Activated CD8-positive, alpha-beta memory T cell treated with anti-CD3 and anti-CD28 coated beads, Interleukin-2, amount 50 U/mL, for 4 hours (primary cell): ENCODE results near the gene TTC28.
"Not testable (repeated sequence)": the region's sequence is repeated elsewhere in the genome, so short reads cannot be mapped to it uniquely, and the experiment has no call there.

Experiments used
- DNase-seq: peaks from one replicate; pipeline ENCODE4 v3.0.0-alpha.2; 2020

TTC28 gene

GRCh38 chr22:28220626-28221363 is 458.8 kb downstream of the TTC28 start:
- no peak for DNase-seq

- no peak for DNase-seq
Measured at GRCh38 chr22:28217277-28217676, 462.4 kb downstream of the TTC28 start.

- not testable (repeated sequence) for DNase-seq
Measured at GRCh38 chr22:28214750-28215149, 464.9 kb downstream of the TTC28 start.

GRCh38 chr22:28209457-28209856 is 470.2 kb downstream of the TTC28 start:
- DNase-seq, result not testable (repeated sequence)

GRCh38 chr22:28208787-28209186 is 470.9 kb downstream of the TTC28 start:
- no peak for DNase-seq

GRCh38 chr22:28208036-28208435 is 471.6 kb downstream of the TTC28 start:
- no peak for DNase-seq

- DNase-seq, result no peak
Measured at GRCh38 chr22:28207281-28208030, 472.2 kb downstream of the TTC28 start.

GRCh38 chr22:28205926-28206325 is 473.7 kb downstream of the TTC28 start:
- no peak for DNase-seq

GRCh38 chr22:28204382-28204781 is 475.3 kb downstream of the TTC28 start:
- no peak for DNase-seq

- no peak for DNase-seq
Measured at GRCh38 chr22:28203286-28203685, 476.4 kb downstream of the TTC28 start.

- no peak for DNase-seq
Measured at GRCh38 chr22:28198692-28199091, 480.9 kb downstream of the TTC28 start.

- not testable (repeated sequence) for DNase-seq
Measured at GRCh38 chr22:28191571-28191970, 488.1 kb downstream of the TTC28 start.

GRCh38 chr22:28188178-28188879 is 491.3 kb downstream of the TTC28 start:
- no peak for DNase-seq

- no peak for DNase-seq
Measured at GRCh38 chr22:28187612-28188011, 492.0 kb downstream of the TTC28 start.

- no peak for DNase-seq
Measured at GRCh38 chr22:28186641-28187040, 493.0 kb downstream of the TTC28 start.

GRCh38 chr22:28185130-28185529 is 494.5 kb downstream of the TTC28 start:
- DNase-seq, result no peak

GRCh38 chr22:28183078-28183860 is 496.4 kb downstream of the TTC28 start:
- DNase-seq, result no peak

GRCh38 chr22:28180804-28181731 is 498.6 kb downstream of the TTC28 start:
- DNase-seq, result no peak

- no peak for DNase-seq
Measured at GRCh38 chr22:28179392-28179791, 500.2 kb downstream of the TTC28 start.

- DNase-seq, result no peak
Measured at GRCh38 chr22:28175730-28176492, 503.7 kb downstream of the TTC28 start.

- DNase-seq, result no peak
Measured at GRCh38 chr22:28174509-28174908, 505.1 kb downstream of the TTC28 start.
